Measurements from ENCODE around the gene TDRKH.
"Not testable (repeated sequence)": the region's sequence is repeated elsewhere in the genome, so short reads cannot be mapped to it uniquely, and the experiment has no call there.

Gene TDRKH

GRCh38 chr1:151801310-151801820, 11.1 kb upstream of the TDRKH start:
- no peak for DNase-seq

- no peak for DNase-seq
These were observed 10.5 kb upstream of the TDRKH start for GRCh38 chr1:151800830-151801229.

- DNase-seq = no peak
These were observed 9.1 kb upstream of the TDRKH start for GRCh38 chr1:151799179-151800022.

GRCh38 chr1:151798571-151798970, 8.3 kb upstream of the TDRKH start:
- DNase-seq = no peak

DNA sequence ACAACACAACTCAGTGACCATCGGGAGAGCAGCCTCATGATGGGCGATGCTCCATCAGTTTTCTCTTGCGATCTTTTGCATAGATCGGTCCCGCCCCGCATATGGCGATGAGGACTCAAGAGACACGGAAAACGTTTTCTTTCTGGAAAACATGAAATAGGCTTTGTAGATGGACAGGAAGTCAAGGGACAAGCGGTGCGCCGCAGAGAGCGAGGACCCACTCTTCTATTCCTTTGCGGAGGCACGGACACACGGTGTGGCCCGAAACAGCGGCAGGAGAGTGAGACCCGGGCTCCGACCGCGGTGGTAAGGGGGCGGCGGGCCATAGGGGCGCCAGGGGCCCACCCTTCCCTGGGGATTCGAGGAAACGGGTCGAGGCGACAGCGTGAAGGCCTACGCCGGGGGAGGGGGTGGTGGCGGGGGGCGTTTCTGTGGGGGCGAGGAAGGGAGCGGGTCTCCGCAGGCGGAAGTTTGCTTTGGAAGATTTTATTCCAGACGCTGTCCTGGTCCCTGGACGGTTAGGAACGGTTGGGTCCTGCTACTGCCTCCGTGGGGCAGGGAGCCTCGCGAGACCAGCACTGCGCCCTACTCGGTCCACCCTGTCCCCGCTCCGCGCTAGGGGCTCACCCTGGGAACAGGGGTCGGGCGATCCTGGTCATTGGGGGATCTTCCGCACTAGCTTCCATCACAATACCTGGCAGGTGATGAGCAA, 796 bp upstream of the TDRKH start:
- DNase-seq = peak; percentile 65

- no peak for DNase-seq
These were observed 2.6 kb downstream of the TDRKH start for GRCh38 chr1:151787689-151788088.

DNA sequence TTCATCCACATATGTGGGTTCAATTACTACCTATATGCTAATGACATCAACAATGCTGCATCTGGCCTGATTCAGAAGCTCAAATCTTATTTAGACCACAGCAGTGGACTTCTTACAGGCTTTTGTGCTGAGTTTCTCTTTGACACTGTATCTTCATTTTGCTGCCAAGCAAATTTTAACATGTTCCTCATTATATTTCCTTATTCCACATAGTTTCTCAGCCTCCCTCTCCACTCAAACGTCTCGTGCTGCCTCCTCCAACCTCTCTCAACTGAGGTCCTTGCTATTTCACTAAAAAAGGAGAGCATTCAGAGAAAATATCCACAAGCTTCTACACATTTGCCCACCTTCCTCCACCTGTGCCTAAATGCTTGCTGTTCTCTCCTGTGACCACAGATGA, 6.5 kb downstream of the TDRKH start:
- no peak for DNase-seq

GRCh38 chr1:151782741-151783140, 7.6 kb downstream of the TDRKH start:
- no peak for DNase-seq

- DNase-seq = not testable (repeated sequence)
These were observed 8.3 kb downstream of the TDRKH start for GRCh38 chr1:151782026-151782425.

- DNase-seq = not testable (repeated sequence)
These were observed 9.6 kb downstream of the TDRKH start for GRCh38 chr1:151780736-151781135.

DNA sequence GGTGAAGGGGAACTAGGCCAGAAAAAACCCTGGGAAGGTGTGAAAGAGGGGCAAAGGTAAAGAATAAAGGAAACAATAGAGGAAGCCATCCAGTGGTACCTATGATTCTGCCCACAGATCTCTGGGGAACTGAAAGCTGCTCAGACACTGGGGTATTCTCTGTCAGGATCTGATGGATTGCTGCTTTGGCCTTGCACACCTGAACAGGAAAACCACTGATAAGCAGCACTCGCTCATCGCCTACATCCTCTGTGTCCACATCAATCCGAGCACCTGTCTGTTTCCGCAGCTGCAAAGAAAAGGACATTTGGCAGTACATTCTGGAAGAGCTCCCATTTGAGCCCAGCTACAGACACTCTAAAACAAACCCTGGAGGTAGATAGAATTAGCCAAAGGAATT, 10.4 kb downstream of the TDRKH start:
- no peak for DNase-seq

DNA sequence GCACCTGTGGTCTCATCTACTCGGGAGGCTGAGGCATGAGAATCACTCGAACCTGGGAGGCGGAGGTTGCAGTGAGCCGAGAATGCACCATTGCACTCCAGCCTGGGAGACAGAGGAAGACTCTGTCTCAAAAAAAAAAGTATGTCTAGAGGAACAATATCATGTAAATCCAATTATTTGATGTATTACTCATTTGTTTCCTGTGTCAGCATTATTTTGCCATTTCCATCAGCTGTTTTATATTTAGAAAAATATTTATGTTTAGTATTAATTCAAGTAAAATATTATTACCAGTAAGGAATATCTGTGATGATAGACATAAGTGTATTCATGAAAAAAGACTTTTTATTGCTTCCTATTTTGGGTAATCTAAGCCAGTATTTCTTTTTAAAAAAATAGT, 13.0 kb downstream of the TDRKH start:
- no peak for DNase-seq

DNA sequence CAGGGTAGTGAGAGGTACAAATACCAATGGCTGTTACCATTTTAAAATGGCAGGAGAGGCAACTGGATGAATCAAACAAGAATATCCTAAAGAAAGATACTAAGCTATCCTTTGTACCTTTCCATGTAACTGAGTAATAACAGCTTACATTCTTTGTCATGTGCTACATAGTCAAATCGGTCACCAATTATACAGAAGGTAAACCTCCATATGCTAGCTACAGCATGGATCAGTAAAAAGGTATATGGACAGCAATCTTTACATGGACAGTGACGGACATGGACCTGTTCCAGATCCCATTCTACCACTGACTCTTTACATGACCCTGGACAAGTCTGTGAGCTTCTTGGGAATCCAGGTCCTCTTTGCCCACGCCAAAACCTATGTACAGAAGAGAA, 13.6 kb downstream of the TDRKH start:
- DNase-seq = no peak

DNA sequence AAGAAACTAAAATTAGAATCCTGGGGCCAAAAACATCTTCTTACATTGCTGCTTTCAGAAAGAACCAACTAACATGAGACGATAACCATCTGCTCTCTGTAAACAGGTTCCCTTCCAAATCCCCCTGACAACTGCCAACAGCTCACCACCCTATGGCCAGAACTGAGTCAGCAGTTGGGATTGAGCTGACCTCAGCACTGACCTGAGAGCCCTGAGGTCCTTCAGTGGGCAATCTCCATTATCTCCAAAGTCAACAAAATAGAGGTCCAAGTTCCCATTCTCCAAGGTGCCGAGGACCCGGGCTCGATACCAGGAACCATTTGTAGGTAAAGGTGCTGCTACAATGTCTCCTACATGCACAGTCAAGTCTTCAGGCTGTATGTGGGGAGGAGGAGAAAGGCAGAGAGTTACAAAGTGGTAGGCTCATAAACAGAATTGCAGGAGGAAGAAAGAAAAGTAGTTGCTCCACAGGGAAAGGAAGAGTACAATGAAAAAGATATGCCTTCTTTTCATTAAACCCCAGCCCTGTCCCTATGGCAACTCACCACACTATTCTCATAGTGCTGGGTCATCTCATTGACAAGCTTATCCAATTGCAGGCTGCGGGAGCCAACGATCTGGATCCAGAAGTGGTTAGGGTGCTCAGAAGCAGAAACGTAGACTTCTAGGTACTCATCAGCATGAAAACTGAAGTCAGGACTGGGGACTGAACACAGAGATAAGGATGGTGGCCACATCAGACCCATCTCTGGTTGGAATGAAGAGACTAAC, 14.2 kb downstream of the TDRKH start:
- DNase-seq = no peak

- DNase-seq = no peak
These were observed 15.9 kb downstream of the TDRKH start for GRCh38 chr1:151774256-151774922.

DNA sequence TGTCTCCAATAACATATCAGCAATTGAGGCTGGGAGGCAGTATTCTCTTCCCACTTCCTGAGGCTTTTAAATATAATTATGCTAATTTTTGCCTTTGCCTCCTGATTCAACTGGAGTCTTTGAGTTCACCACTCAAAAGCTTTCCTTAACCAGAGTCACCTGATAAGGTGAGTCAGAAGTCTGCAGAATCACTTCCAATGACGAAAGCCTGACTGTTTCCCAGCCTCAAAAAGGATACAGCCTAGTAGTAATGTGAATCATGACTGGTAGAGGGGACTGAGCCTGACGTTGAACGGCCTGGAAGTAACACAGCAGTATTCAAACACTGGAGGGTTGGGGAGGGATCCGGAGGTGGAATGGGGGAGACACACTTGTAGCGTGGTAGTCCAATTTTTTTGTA, 16.6 kb downstream of the TDRKH start:
- DNase-seq = no peak

- DNase-seq = not testable (repeated sequence)
These were observed 21.0 kb downstream of the TDRKH start for GRCh38 chr1:151769270-151769669.

- DNase-seq = not testable (repeated sequence)
These were observed 21.8 kb downstream of the TDRKH start for GRCh38 chr1:151768351-151769066.

- DNase-seq = no peak
These were observed 26.3 kb downstream of the TDRKH start for GRCh38 chr1:151763990-151764389.

DNA sequence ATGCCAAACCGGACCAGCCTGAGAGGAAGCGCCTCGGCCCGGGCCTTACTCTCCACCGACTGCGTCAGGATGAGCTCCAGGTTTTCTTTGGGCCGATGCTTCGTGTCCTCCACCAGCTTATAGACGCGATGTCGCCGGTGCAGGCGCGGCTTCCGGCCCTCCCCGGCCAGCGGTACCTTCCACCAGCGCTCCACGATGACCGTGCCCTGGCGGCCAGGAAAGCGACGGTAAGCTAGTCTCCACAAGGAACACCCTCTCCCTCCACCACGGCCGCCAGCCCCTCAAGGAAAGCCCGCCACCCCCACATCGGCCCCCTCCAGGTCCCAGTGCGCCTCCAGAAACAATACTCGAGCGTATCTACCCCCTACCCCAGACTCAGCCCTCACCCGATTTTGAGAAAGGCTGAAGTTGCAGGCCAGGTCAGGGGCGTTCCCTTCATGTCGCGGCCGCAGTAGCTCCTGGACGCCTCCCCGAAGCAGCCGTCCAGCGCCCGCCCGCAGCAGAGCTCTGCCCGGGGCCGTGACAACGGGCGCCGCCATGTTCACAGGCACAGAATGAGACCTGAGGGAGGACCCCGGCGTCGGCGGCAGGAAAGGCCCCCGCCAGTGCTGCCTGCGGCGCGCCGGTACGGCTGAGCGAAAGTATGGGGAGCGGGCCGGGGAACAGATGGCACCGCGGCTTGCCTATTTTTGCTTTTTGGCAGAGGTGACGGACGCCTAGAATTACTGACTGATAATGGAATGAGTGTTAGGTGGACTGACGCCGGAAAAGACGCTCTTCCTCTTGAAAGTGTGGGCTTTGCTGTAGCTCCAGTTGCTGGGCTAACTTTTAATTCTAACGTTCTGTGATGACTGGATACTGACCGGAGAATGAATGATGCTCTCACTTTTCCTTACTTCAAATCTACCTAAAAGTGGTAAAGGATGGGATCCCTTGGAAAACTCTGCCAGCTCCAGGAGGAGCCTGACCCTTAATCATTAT, 27.1 kb downstream of the TDRKH start, which contains the start of gene MRPL9:
Gene MRPL9 (minus strand): TSS at position 556 of the 981 bp plus-strand sequence. CDS start 17 bp downstream, at position 539.
- DNase-seq = peak; percentile 95

All from activated effector memory CD4-positive, alpha-beta T cell treated with anti-CD3 and anti-CD28 coated beads, Interleukin-2, amount 50 U/mL, for 16 hours (primary cell).